ENCODE data around the gene L3MBTL4.

Gene L3MBTL4

GRCh38 chr18:5980721-5981120, 434.0 kb downstream of the L3MBTL4 start:
- Histone ChIP-seq H3K79me2 (ENCODE audit: control insufficient read depth, insufficient read depth, low read length, unreplicated experiment) (no peaks in the 10 kb centered on the region), H3K36me3 (ENCODE audit: insufficient read depth, low read length) (no peaks in the 10 kb centered on the region), H3K27me3 (ENCODE audit: insufficient read depth, low read length) (0 out of 2 replicates have a peak, but pooled peaks cover 4% of the 10 kb centered on the region), H3K27ac (ENCODE audit: low read depth, low read length) (no peak overlapping the region), H3K4me1 (ENCODE audit: control insufficient read depth, insufficient read depth, low read length, unreplicated experiment) (no peaks in the 10 kb centered on the region), H3K4me3 (ENCODE audit: low read depth, low read length) (no peak overlapping the region), H2AFZ (ENCODE audit: low read length, unreplicated experiment) (no peak overlapping the region)

- Histone ChIP-seq H3K27ac (ENCODE audit: low read depth, low read length) (no peak overlapping the region), H3K4me3 (ENCODE audit: low read depth, low read length) (no peak overlapping the region), H3K79me2 (ENCODE audit: control insufficient read depth, insufficient read depth, low read length, unreplicated experiment) (no peaks in the 10 kb centered on the region), H3K36me3 (ENCODE audit: insufficient read depth, low read length) (no peaks in the 10 kb centered on the region), H3K27me3 (ENCODE audit: insufficient read depth, low read length) (no peaks in the 10 kb centered on the region), H2AFZ (ENCODE audit: low read length, unreplicated experiment) (no peak overlapping the region), H3K4me1 (ENCODE audit: control insufficient read depth, insufficient read depth, low read length, unreplicated experiment) (no peaks in the 10 kb centered on the region)
Observed at GRCh38 chr18:5979971-5980457, 434.7 kb downstream of the L3MBTL4 start.

- Histone ChIP-seq H3K4me3 (ENCODE audit: low read depth, low read length) (no peak overlapping the region), H2AFZ (ENCODE audit: low read length, unreplicated experiment) (no peak overlapping the region), H3K79me2 (ENCODE audit: control insufficient read depth, insufficient read depth, low read length, unreplicated experiment) (no peaks in the 10 kb centered on the region), H3K27ac (ENCODE audit: low read depth, low read length) (no peak overlapping the region), H3K4me1 (ENCODE audit: control insufficient read depth, insufficient read depth, low read length, unreplicated experiment) (no peaks in the 10 kb centered on the region), H3K27me3 (ENCODE audit: insufficient read depth, low read length) (no peaks in the 10 kb centered on the region), H3K36me3 (ENCODE audit: insufficient read depth, low read length) (no peaks in the 10 kb centered on the region)
Observed at GRCh38 chr18:5979176-5979888, 435.4 kb downstream of the L3MBTL4 start.

GRCh38 chr18:5977022-5977421, 437.7 kb downstream of the L3MBTL4 start:
- H3K27me3 ChIP-seq (ENCODE audit: insufficient read depth, low read length) = no peaks in the 10 kb centered on the region
- H3K4me3 ChIP-seq (ENCODE audit: low read depth, low read length) = no peak overlapping the region
- no peaks in the 10 kb centered on the region for H3K4me1 ChIP-seq (ENCODE audit: control insufficient read depth, insufficient read depth, low read length, unreplicated experiment)
- H3K36me3 ChIP-seq (ENCODE audit: insufficient read depth, low read length) = no peaks in the 10 kb centered on the region
- no peaks in the 10 kb centered on the region for H3K79me2 ChIP-seq (ENCODE audit: control insufficient read depth, insufficient read depth, low read length, unreplicated experiment)
- no peak overlapping the region for H3K27ac ChIP-seq (ENCODE audit: low read depth, low read length)
- H2AFZ ChIP-seq (ENCODE audit: low read length, unreplicated experiment) = no peak overlapping the region

- H3K79me2 ChIP-seq (ENCODE audit: control insufficient read depth, insufficient read depth, low read length, unreplicated experiment) = no peaks in the 10 kb centered on the region
- H2AFZ ChIP-seq (ENCODE audit: low read length, unreplicated experiment) = no peak overlapping the region
- no peak overlapping the region for H3K27ac ChIP-seq (ENCODE audit: low read depth, low read length)
- H3K4me1 ChIP-seq (ENCODE audit: control insufficient read depth, insufficient read depth, low read length, unreplicated experiment) = no peaks in the 10 kb centered on the region
- H3K27me3 ChIP-seq (ENCODE audit: insufficient read depth, low read length) = peaks cover 4% of the 10 kb centered on the region; the same call in 1 of the 2 replicates
- H3K4me3 ChIP-seq (ENCODE audit: low read depth, low read length) = no peak overlapping the region
- H3K36me3 ChIP-seq (ENCODE audit: insufficient read depth, low read length) = no peaks in the 10 kb centered on the region
Observed at GRCh38 chr18:5975111-5976002, 439.4 kb downstream of the L3MBTL4 start.

GRCh38 chr18:5974696-5975095, 440.0 kb downstream of the L3MBTL4 start:
- no peak overlapping the region for H3K4me3 ChIP-seq (ENCODE audit: low read depth, low read length)
- H2AFZ ChIP-seq (ENCODE audit: low read length, unreplicated experiment) = no peak overlapping the region
- H3K4me1 ChIP-seq (ENCODE audit: control insufficient read depth, insufficient read depth, low read length, unreplicated experiment) = no peaks in the 10 kb centered on the region
- H3K27me3 ChIP-seq (ENCODE audit: insufficient read depth, low read length) = peaks cover 4% of the 10 kb centered on the region; the same call in 1 of the 2 replicates
- H3K36me3 ChIP-seq (ENCODE audit: insufficient read depth, low read length) = no peaks in the 10 kb centered on the region
- H3K79me2 ChIP-seq (ENCODE audit: control insufficient read depth, insufficient read depth, low read length, unreplicated experiment) = no peaks in the 10 kb centered on the region
- H3K27ac ChIP-seq (ENCODE audit: low read depth, low read length) = no peak overlapping the region

- Histone ChIP-seq H2AFZ (ENCODE audit: low read length, unreplicated experiment) (no peak overlapping the region), H3K4me3 (ENCODE audit: low read depth, low read length) (no peak overlapping the region), H3K36me3 (ENCODE audit: insufficient read depth, low read length) (no peaks in the 10 kb centered on the region), H3K4me1 (ENCODE audit: control insufficient read depth, insufficient read depth, low read length, unreplicated experiment) (no peaks in the 10 kb centered on the region), H3K79me2 (ENCODE audit: control insufficient read depth, insufficient read depth, low read length, unreplicated experiment) (no peaks in the 10 kb centered on the region), H3K27me3 (ENCODE audit: insufficient read depth, low read length) (peaks cover 4% of the 10 kb centered on the region; the same call in 1 of the 2 replicates), H3K27ac (ENCODE audit: low read depth, low read length) (no peak overlapping the region)
Observed at GRCh38 chr18:5973099-5973498, 441.6 kb downstream of the L3MBTL4 start.

- Histone ChIP-seq H2AFZ (ENCODE audit: low read length, unreplicated experiment) (no peak overlapping the region), H3K36me3 (ENCODE audit: insufficient read depth, low read length) (no peaks in the 10 kb centered on the region), H3K27me3 (ENCODE audit: insufficient read depth, low read length) (peaks cover 4% of the 10 kb centered on the region; the same call in 1 of the 2 replicates), H3K79me2 (ENCODE audit: control insufficient read depth, insufficient read depth, low read length, unreplicated experiment) (no peaks in the 10 kb centered on the region), H3K27ac (ENCODE audit: low read depth, low read length) (no peak overlapping the region), H3K4me1 (ENCODE audit: control insufficient read depth, insufficient read depth, low read length, unreplicated experiment) (no peaks in the 10 kb centered on the region), H3K4me3 (ENCODE audit: low read depth, low read length) (no peak overlapping the region)
Observed at GRCh38 chr18:5972298-5972697, 442.4 kb downstream of the L3MBTL4 start.

GRCh38 chr18:5969989-5970403, 444.7 kb downstream of the L3MBTL4 start:
- Histone ChIP-seq H3K27ac (ENCODE audit: low read depth, low read length) (no peak overlapping the region), H3K27me3 (ENCODE audit: insufficient read depth, low read length) (peaks cover 4% of the 10 kb centered on the region; the same call in 1 of the 2 replicates), H3K79me2 (ENCODE audit: control insufficient read depth, insufficient read depth, low read length, unreplicated experiment) (no peaks in the 10 kb centered on the region), H2AFZ (ENCODE audit: low read length, unreplicated experiment) (no peak overlapping the region), H3K36me3 (ENCODE audit: insufficient read depth, low read length) (no peaks in the 10 kb centered on the region), H3K4me1 (ENCODE audit: control insufficient read depth, insufficient read depth, low read length, unreplicated experiment) (no peaks in the 10 kb centered on the region), H3K4me3 (ENCODE audit: low read depth, low read length) (no peak overlapping the region)

- no peak overlapping the region for H2AFZ ChIP-seq (ENCODE audit: low read length, unreplicated experiment)
- H3K4me3 ChIP-seq (ENCODE audit: low read depth, low read length) = no peak overlapping the region
- no peaks in the 10 kb centered on the region for H3K36me3 ChIP-seq (ENCODE audit: insufficient read depth, low read length)
- no peak overlapping the region for H3K27ac ChIP-seq (ENCODE audit: low read depth, low read length)
- H3K4me1 ChIP-seq (ENCODE audit: control insufficient read depth, insufficient read depth, low read length, unreplicated experiment) = no peaks in the 10 kb centered on the region
- H3K79me2 ChIP-seq (ENCODE audit: control insufficient read depth, insufficient read depth, low read length, unreplicated experiment) = no peaks in the 10 kb centered on the region
- peaks cover 4% of the 10 kb centered on the region; the same call in 1 of the 2 replicates for H3K27me3 ChIP-seq (ENCODE audit: insufficient read depth, low read length)
Observed at GRCh38 chr18:5969355-5969988, 445.2 kb downstream of the L3MBTL4 start.
